A673 (cell line): ENCODE results near the gene TMIGD3. TPM values are rescaled to one million over a fixed set of nuclear protein-coding genes. Genes with fewer than 3 reads are reported as not detected.

Source experiments
- BruUV-seq: library from RNA; stranded (reverse); fragments of 400-500 nt; replicated peaks from 2 replicates; lab custom pipeline; 2021; lab: Mats Ljungman, UMichigan
- CTCF ChIA-PET: fragments of 300-600 bp; sonication (Branson Sonifier 250); formaldehyde crosslinking; loops from one replicate; lab custom pipeline; 2022; ENCODE audit warnings: antibody characterized with exemption; lab: Charles Lee
- POLR2A ChIA-PET: fragments of 300-600 bp; sonication (Branson Sonifier 250); formaldehyde crosslinking; loops from one replicate; lab custom pipeline; 2022; ENCODE audit warnings: antibody characterized with exemption; ENCODE audit not compliant: low non-redundant PET; lab: Charles Lee
- DNase-seq: peaks from one replicate; pipeline ENCODE4 v3.0.0-alpha.2; 2015; ENCODE audit warnings: low spot score
- H3K27ac ChIP-seq: fragments of 200-600 bp; sonication (generic); 2 replicates; pipeline ENCODE4 v1.5.1; 2016; ENCODE audit warnings: mixed run types, low read depth, mild to moderate bottlenecking, mixed read lengths, antibody characterized with exemption, low read length; ENCODE audit not compliant: poor library complexity, severe bottlenecking
- H3K27me3 ChIP-seq: fragments of 200-600 bp; sonication (generic); replicated peaks from 2 replicates; pipeline ENCODE4 v1.6.1; 2017; ENCODE audit warnings: mixed run types, low read depth, mild to moderate bottlenecking, mixed read lengths, antibody characterized with exemption, low read length; ENCODE audit not compliant: insufficient read depth, poor library complexity
- H3K36me3 ChIP-seq: fragments of 200-600 bp; sonication (generic); 2 replicates; pipeline ENCODE4 v1.6.1; 2016; ENCODE audit warnings: mixed run types, mild to moderate bottlenecking, mixed read lengths, antibody characterized with exemption, low read length; ENCODE audit not compliant: insufficient read depth, poor library complexity, severe bottlenecking
- H3K4me1 ChIP-seq: fragments of 200-600 bp; sonication (generic); 2 replicates; pipeline ENCODE4 v1.6.1; 2017; ENCODE audit warnings: mixed run types, mild to moderate bottlenecking, mixed read lengths, antibody characterized with exemption, low read length; ENCODE audit not compliant: insufficient read depth, poor library complexity, severe bottlenecking
- H3K4me3 ChIP-seq: fragments of 200-600 bp; sonication (generic); 2 replicates; pipeline ENCODE4 v1.5.1; 2016; ENCODE audit warnings: low read depth, mixed run types, mild to moderate bottlenecking, mixed read lengths, low read length; ENCODE audit not compliant: poor library complexity, severe bottlenecking
- H3K9me3 ChIP-seq: fragments of 200-600 bp; sonication (generic); 2 replicates; pipeline ENCODE4 v1.6.1; 2016; ENCODE audit warnings: mixed run types, low read depth, mild to moderate bottlenecking, mixed read lengths, antibody characterized with exemption, low read length; ENCODE audit not compliant: poor library complexity, severe bottlenecking
- EZH2 ChIP-seq: fragments of 200-600 bp; sonication (generic); IDR thresholded peaks from 2 replicates; pipeline ENCODE4 v1.6.1; 2017; ENCODE audit warnings: borderline replicate concordance, low read depth, mild to moderate bottlenecking, mixed read lengths, antibody characterized with exemption, low read length; ENCODE audit not compliant: poor library complexity, severe bottlenecking
- intact Hi-C: fragments of 100-400 bp; cut with micrococcal nuclease; formaldehyde crosslinking; loops from one replicate; pipeline ENCODE4 v1.10.0; 2022; ENCODE audit not compliant: unreplicated experiment
- total RNA-seq: library from RNA; stranded (reverse); gene quantifications from 2 replicates; pipeline ENCODE4 v1.2.3, GENCODE V29; 2021
- TF ChIP-seq, protein P1 (sequence below): fragments of 300-800, 200-600 bp; sonication (generic); conservative IDR thresholded peaks from 2 replicates; pipeline ENCODE4 v1.5.1; 2017; ENCODE audit warnings: low read depth, mild to moderate bottlenecking, antibody characterized with exemption, low read length, moderate library complexity, mixed read lengths

The TMIGD3 gene
- total RNA-seq, 1 experiment from 2014 or later: not detected

DNA sequence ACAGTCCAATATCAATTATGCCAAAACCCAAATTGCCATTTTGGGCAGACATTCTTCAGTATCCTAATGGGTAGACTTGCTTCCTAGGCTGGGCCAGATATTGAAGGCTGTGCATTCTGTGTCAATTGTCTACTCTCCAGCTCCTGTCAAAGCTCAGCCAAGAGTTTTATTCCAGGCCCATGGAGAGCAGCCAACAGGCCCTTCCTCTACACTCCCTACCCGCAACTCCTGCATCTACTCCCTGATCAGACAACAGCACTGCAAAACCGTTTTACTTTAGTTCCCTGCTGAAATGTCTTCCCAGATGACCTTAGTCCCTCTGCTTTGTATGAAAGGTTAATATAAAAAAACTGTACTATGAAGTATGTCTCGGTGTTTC lies 6.6 kb upstream of the TMIGD3 start:
- intact Hi-C loops: loop anchor here (2.0 to 5.0 kb wide), 2 partner anchors 147 to 259 kb away; no protein-coding TSS in a partner anchor
- CTCF ChIA-PET: no interaction called here
- Histone ChIP-seq H3K9me3 (no peaks in the 10 kb centered on the region), H3K36me3 (no peaks in the 10 kb centered on the region), H3K27me3 (no peaks in the 10 kb centered on the region), H3K27ac (no peak overlapping the region), H3K4me3 (no peak overlapping the region), H3K4me1 (no peaks in the 10 kb centered on the region)
- TF ChIP-seq, protein P1, sequence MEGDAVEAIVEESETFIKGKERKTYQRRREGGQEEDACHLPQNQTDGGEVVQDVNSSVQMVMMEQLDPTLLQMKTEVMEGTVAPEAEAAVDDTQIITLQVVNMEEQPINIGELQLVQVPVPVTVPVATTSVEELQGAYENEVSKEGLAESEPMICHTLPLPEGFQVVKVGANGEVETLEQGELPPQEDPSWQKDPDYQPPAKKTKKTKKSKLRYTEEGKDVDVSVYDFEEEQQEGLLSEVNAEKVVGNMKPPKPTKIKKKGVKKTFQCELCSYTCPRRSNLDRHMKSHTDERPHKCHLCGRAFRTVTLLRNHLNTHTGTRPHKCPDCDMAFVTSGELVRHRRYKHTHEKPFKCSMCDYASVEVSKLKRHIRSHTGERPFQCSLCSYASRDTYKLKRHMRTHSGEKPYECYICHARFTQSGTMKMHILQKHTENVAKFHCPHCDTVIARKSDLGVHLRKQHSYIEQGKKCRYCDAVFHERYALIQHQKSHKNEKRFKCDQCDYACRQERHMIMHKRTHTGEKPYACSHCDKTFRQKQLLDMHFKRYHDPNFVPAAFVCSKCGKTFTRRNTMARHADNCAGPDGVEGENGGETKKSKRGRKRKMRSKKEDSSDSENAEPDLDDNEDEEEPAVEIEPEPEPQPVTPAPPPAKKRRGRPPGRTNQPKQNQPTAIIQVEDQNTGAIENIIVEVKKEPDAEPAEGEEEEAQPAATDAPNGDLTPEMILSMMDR: no peak
- no peak for TF ChIP-seq EZH2
- BruUV-seq: no TSS peak
- POLR2A ChIA-PET: no interaction called here
- no peak for DNase-seq

DNA sequence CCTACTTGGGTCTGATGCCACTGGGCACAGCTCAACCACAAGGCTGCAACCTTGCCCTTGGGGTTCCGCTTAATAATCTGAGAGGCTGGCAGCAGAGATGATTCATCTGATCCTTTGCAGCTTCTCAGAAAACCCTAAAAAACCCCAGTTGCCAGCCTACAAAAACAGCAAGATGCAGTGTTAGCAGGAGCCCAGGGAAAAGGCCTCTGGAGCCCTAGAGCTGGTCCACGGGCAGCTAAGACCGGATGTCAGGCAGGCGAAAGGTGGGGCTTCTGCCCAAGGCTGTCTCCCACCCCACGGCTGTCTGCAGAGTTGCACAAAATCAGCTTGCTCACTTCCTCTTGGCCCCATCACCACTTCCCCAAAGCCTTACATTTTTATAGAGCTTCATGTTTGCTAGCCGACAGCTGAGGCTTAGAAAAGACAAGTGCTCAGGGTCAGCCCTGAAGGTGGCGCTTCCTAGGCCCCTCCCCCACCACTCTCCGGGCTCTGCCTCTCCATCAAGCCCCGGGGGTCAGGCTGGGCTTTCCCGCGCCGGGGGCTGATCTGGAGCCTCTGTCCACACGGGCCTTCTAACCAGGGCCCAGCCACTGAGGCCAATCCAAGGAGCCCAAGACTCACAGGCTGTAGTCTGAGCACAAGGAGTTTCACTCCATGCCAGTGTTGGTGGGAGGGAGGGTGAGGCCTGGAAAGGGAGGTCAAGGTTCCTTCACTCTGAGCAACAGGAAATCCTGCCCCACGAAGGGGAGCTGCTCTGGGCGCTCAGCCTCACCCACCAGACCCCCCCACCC lies 4.2 kb upstream of the TMIGD3 start:
- ChIA-PET POLR2A (no interaction called here), CTCF (interaction anchor here (0.6 to 1.5 kb wide), 7 partner anchors 9 to 262 kb away, joined by 3 to 11 read pairs (median 4); no protein-coding TSS in a partner anchor)
- no peak overlapping the region for H3K27ac ChIP-seq
- DNase-seq: no peak
- BruUV-seq: no TSS peak
- H3K9me3 ChIP-seq: no peaks in the 10 kb centered on the region
- TF ChIP-seq EZH2: no peak
- TF ChIP-seq, protein P1: no peak
- H3K36me3 ChIP-seq: no peaks in the 10 kb centered on the region
- intact Hi-C loops: loop anchor here (1.0 to 5.0 kb wide), 3 partner anchors 150 to 261 kb away; no protein-coding TSS in a partner anchor
- H3K4me1 ChIP-seq: no peaks in the 10 kb centered on the region
- H3K4me3 ChIP-seq: no peak overlapping the region
- H3K27me3 ChIP-seq: peaks cover 4% of the 10 kb centered on the region

DNA sequence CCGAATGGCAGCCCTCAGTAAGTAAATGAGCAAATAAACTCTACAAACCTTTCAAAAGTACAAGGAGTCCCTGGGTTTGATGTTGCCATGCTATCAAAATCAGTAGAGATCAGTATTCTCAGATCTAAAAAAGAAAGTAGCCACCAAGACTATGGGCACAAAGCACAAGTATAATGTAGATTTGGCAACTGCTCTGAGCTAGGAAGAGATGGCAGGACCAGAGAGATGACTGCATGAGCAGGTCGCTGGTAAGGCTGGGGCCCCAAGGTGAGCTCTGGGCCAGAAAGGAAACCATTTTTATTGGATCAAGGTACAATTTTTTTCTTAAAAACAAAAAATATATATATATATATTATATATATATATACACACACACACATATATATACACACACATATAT lies 3.1 kb upstream of the TMIGD3 start:
- Histone ChIP-seq H3K27ac (no peak overlapping the region), H3K4me1 (no peaks in the 10 kb centered on the region), H3K36me3 (no peaks in the 10 kb centered on the region), H3K4me3 (no peak overlapping the region), H3K9me3 (no peaks in the 10 kb centered on the region), H3K27me3 (peaks cover 5% of the 10 kb centered on the region)
- TF ChIP-seq EZH2: no peak
- TF ChIP-seq, protein P1: no peak
- intact Hi-C loops: loop anchor here (5.0 kb wide), 1 partner anchor 151 kb away; no protein-coding TSS in a partner anchor
- CTCF ChIA-PET: no interaction called here
- POLR2A ChIA-PET: no interaction called here
- BruUV-seq: no TSS peak
- no peak for DNase-seq
